Omental fat pad (tissue), 4 donors: ENCODE results near the gene VSIG10. TPM values are rescaled to one million over a fixed set of nuclear protein-coding genes. Genes with fewer than 3 reads are reported as not detected.
A peak's percentile ranks its signal among the peaks of the same experiment; 100 is the strongest.

ENCODE experiments used
- ATAC-seq: fragments of 150-250 bp; one replicate; pipeline ENCODE4 v1.9.1; 2016; ENCODE audit warnings: mild to moderate bottlenecking, moderate library complexity; ENCODE audit not compliant: low FRiP score
- DNase-seq: peaks from one replicate; pipeline ENCODE4 v3.0.0-alpha.2; 2019; ENCODE audit warnings: low spot score
- total RNA-seq, 4 donors: library from RNA; depleted of rRNA; stranded (reverse); fragments of >200 nt; gene quantifications; one replicate each; pipeline ENCODE4 v1.1.0, GENCODE V29; 2016
- TF ChIP-seq, protein P1 (sequence below), 3 donors: fragments of 450-650 bp; IDR thresholded peaks; one replicate each; pipeline ENCODE4 v1.5.1; 2016 to 2017; ENCODE audit warnings: antibody characterized with exemption in 3 of 3, mild to moderate bottlenecking in 3 of 3, moderate library complexity in 2 of 3

VSIG10 gene
- total RNA-seq, 4 donors from 2014 or later = 16.2 to 73.9 (median 28.0) TPM

DNA sequence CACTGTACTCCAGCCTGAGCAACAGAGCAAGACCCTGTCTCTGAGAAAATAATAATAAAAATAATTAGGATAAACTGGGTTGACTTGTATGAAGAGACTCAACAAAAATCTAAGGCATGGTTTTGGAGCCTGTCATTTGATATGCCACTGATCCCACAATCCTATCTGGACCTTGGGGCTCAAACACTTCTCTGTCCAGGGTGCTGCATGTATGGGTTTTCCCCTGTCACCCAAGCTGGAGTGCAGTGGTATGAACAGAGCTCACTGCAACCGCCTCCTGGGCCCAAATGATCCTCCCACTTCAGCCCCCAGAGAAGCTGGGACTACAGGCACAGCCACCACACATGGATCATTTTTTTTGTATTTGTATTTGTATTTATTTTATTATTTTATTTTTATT lies 5.3 kb upstream of the VSIG10 start:
- DNase-seq (no peak), ATAC-seq (no peak)
- TF ChIP-seq, protein P1, sequence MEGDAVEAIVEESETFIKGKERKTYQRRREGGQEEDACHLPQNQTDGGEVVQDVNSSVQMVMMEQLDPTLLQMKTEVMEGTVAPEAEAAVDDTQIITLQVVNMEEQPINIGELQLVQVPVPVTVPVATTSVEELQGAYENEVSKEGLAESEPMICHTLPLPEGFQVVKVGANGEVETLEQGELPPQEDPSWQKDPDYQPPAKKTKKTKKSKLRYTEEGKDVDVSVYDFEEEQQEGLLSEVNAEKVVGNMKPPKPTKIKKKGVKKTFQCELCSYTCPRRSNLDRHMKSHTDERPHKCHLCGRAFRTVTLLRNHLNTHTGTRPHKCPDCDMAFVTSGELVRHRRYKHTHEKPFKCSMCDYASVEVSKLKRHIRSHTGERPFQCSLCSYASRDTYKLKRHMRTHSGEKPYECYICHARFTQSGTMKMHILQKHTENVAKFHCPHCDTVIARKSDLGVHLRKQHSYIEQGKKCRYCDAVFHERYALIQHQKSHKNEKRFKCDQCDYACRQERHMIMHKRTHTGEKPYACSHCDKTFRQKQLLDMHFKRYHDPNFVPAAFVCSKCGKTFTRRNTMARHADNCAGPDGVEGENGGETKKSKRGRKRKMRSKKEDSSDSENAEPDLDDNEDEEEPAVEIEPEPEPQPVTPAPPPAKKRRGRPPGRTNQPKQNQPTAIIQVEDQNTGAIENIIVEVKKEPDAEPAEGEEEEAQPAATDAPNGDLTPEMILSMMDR (IDR thresholded peaks at IDR 0.05) = no peak

DNA sequence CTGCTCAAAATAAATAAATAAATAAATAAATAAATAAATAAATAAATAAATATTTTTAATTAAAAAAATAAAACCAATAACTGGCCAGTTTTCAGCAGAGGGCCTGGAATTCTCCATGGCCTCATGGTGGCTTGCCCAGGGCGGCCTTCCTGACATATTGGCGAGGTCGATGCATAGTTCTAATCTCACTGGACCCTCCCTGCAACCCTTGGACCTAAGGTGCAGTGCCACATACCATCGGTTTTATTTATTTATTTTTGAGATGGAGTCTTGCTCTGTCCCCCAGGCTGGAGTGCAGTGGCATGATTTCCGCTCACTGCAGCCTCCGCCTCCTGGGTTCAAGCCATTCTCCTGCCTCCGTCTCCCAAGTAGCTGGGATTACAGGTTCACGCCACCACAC lies 3.9 kb upstream of the VSIG10 start:
- ATAC-seq (no peak), DNase-seq (no peak)
- TF ChIP-seq, protein P1 (IDR thresholded peaks at IDR 0.05) = no peak

DNA sequence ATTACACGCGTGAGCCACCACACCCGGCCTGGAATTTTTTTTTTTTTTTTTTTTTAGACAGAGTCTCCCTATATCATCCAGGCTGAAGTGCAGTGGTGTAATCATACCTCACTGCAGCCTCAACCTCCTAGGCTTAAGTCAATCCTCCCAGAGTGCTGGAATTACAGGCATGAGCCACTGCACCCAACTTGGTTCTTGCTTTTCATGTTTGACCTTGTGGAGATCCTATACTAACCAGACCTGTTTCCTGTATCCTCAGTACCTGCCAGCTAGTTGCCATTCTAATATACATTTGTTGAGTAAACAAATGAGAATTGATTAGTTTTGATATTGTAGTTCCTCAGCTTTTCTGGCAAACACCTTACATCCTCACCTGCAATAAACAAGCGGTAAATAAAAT lies 3.2 kb upstream of the VSIG10 start:
- no peak for DNase-seq
- TF ChIP-seq, protein P1 (IDR thresholded peaks at IDR 0.05) = no peak
- ATAC-seq = no peak

DNA sequence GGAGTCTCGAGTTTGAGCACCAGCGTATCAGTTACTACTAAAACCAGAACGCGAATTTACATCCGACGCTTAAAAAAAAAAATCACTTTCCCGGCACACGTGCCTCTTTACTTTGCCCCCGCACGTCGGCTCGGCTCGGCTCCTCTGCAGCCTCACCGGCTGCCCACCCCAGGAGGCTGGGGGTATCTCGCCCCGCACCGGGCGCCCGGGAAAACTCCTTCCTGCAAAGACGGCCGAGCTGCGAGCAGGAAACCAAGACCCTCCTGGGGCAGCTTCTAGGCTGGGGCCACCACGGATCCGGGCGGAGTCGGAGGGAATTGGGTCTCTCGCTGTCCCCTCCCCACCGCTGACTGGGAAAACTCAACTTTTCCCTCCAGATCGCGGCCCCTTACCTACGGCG lies 610 bp downstream of the VSIG10 start:
- ATAC-seq = peak; percentile 12

DNA sequence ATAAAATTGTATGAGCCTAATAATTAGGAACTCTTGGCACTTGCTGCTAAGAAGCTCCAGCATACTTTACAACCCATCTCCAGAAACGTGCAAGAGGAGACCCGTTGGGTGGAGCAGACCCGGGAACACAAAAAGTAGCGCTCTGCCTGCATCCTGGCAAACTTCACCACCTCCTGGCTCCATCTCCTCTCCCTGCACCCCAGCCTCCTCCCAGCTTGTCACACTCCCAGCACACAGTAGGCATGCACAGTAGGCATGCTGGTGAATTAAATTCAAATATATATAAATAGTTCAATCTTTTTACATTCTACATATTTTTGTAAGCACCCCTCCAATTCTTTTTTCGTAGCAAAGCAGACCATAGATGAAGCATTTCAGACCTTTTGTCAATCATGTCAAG lies 1.2 kb downstream of the VSIG10 start:
- TF ChIP-seq, protein P1 (IDR thresholded peaks at IDR 0.05) = no peak
- DNase-seq (no peak), ATAC-seq (no peak)

More for the DNA sequence above, 610 bp downstream of the VSIG10 start:
- no peak for DNase-seq
- TF ChIP-seq, protein P1 (IDR thresholded peaks at IDR 0.05) = no peak

DNA sequence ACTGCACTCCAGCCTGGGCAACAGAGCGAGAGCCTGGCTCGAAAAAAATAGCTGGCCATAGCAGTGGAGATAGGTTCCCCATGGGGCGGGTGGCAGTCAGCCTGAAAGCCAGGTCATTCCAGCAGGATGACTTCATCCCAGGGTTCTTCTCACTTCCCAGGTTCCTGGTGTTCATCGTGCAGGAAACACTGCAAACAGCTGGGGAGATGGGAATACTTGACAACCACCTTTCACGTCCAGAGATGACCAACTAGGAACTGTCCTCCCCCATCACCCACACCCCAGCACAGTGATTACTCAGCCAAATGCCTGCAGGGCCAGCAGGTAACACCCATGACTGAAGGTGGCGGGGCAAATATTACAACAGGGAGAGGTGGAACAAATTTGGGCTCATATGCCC lies 1.7 kb downstream of the VSIG10 start:
- TF ChIP-seq, protein P1 (IDR thresholded peaks at IDR 0.05) = no peak
- ATAC-seq = no peak
- no peak for DNase-seq

DNA sequence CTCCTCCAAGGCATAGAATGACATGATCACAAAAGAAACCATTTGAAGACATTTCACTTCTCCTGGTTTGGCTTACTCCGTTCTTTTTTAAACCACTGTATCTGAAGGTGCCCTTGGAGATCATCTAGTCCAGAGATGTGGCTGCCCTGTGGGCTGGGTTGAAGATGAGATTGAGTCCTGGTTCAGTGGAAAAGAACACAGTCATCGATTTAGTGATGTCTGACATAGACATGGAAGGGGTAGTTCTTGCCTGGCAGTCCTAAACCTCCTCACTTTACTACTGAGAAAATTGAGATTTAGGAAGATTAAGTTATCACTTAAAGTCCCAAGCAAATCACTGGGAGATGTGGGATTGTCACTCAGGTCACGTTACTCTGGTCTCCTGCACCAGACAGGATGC lies 2.8 kb downstream of the VSIG10 start:
- ATAC-seq = no peak
- DNase-seq = no peak
- TF ChIP-seq, protein P1 (IDR thresholded peaks at IDR 0.05) = no peak
